Measurements from ENCODE around the gene JMJD8.

JMJD8 gene, protein sequence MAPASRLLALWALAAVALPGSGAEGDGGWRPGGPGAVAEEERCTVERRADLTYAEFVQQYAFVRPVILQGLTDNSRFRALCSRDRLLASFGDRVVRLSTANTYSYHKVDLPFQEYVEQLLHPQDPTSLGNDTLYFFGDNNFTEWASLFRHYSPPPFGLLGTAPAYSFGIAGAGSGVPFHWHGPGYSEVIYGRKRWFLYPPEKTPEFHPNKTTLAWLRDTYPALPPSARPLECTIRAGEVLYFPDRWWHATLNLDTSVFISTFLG

DNA sequence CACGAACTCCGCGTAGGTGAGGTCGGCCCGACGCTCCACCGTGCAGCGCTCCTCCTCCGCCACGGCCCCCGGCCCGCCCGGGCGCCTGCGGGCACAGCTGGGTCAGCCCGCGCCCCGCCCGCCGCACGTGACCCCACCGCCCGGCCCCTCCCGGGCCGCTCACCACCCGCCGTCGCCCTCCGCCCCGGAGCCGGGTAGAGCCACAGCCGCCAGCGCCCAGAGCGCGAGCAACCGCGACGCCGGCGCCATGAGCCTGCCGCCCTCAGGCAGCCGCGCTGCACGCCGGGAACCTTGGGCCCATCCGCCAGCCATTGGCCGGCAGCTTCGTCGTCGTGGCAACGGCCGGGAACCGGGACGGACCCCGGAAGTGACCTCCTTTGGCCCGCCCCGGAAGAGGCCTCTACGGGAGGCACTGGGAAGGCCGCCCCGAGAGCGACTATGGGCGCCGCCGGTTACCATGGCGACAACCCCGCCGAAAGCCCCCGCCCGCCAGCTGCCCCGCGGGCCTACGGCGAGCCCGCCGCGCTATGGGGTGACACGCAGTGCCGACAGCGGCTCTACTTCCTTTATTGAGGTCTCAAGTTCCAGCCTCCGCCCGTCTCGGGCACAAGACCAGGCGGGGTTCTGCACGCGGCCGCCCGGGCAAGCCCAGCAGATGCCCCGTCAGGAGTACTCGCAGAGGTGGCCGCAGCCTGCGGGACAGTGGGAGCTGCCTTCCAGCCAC, at the start of gene JMJD8:
Gene JMJD8 (minus strand): TSS at position 264 of the 724 bp plus-strand sequence. CDS start 15 bp downstream, at position 249.
- peak within 1 kb of the TSS; percentile 85 for H3K4me3 Mint-ChIP-seq
- H3K36me3 Mint-ChIP-seq (ENCODE audit: low read depth): peaks cover 21% of the 10 kb centered on the region
- H3K27me3 Mint-ChIP-seq: no peaks in the 10 kb centered on the region
- no peaks in the 10 kb centered on the region for H3K9me3 Mint-ChIP-seq
- peak within 1 kb of the TSS; percentile 63 for H3K27ac Mint-ChIP-seq
- H3K4me1 Mint-ChIP-seq (ENCODE audit: low read depth): peaks cover 39% of the 10 kb centered on the region

DNA sequence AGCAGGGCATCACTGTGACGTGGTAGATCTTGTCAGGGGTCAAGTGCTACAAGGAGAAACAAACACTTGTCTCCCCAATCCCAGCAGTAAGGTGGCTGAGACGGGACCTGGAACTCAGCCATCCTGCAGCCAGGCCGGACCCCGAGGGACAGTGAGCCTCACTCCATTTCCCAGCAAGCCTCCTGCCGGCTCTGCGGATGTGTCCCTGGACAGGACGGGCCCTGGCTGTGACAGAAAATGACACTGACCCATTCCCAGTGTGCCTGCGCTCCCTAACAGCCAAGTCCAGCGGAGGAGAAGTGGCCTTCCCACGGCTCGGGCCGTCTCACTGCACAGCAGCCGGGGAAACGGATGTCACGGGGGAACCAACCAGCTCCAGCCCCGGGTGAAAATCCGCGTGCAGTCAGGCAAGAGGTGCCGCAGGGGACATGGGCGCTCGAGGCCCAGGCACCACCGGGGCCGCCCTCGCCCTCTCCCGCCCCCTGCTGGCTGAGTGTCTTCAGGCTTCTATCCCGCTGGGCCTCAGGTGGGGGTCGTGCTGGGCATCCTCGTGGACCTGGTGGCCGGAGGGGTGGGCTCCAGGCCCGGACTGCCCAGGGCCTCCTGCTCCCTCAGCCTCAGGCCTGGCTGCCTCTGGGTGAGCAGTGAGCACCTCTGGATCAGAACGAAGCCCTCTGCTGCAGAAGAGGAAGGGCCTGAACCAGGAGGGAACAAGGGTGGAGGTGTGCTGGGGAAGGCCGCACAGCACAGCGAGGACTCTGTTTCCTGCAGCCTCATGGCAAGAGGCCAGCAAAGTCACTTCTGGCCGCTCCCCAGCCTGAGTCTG, 49.5 kb upstream of the JMJD8 start:
- peaks cover 20% of the 10 kb centered on the region for H3K4me1 Mint-ChIP-seq (ENCODE audit: low read depth)
- H3K27ac Mint-ChIP-seq: no peak overlapping the region
- H3K9me3 Mint-ChIP-seq: no peaks in the 10 kb centered on the region
- peaks cover 19% of the 10 kb centered on the region for H3K36me3 Mint-ChIP-seq (ENCODE audit: low read depth)
- no peaks in the 10 kb centered on the region for H3K27me3 Mint-ChIP-seq
- H3K4me3 Mint-ChIP-seq: no peak overlapping the region

DNA sequence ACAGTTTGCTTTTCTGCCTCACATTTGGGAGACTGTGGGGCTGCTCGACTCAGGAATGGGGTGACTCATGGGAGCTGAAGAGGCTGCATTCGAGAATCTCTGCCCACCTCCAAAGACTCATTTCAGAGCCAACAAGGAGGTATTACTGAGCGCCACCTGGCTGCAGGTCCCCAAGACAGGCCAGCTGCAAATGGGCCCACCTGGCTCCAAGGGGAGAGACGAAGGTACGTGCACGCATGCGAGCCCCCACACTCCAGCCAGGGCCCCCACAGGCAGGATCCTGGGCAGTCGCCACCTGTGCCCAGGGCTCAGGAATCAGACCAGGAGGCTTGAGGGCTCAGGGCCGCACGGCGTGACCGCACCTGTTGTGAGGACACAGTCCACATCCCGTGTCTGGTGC, 48.8 kb upstream of the JMJD8 start:
- peaks cover 18% of the 10 kb centered on the region for H3K4me1 Mint-ChIP-seq (ENCODE audit: low read depth)
- no peak overlapping the region for H3K27ac Mint-ChIP-seq

DNA sequence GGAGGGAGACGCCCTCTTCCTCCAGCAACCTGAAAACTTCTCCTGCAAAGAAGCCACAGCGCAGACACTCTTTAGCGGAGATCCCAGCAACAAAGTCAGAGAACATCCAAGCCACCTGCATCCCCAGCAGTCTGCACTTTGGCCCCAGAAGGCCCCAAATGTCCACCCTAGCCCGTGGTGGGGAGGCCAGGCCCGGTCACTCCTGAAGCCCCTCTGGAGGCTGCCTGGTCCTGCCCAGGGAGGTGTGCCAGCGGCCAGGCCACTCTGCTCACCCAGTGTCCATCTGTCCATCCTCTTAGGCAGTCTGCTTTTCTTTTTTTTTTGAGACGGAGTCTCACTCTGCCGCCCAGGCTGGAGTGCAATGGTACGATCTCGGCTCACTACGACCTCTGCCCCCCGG, 48.2 kb upstream of the JMJD8 start:
- no peaks in the 10 kb centered on the region for H3K27me3 Mint-ChIP-seq
- H3K4me1 Mint-ChIP-seq (ENCODE audit: low read depth): peaks cover 15% of the 10 kb centered on the region
- peaks cover 13% of the 10 kb centered on the region for H3K36me3 Mint-ChIP-seq (ENCODE audit: low read depth)
- no peaks in the 10 kb centered on the region for H3K9me3 Mint-ChIP-seq
- no peak overlapping the region for H3K4me3 Mint-ChIP-seq
- no peak overlapping the region for H3K27ac Mint-ChIP-seq

More for the DNA sequence above, 48.8 kb upstream of the JMJD8 start:
- peaks cover 17% of the 10 kb centered on the region for H3K36me3 Mint-ChIP-seq (ENCODE audit: low read depth)
- no peaks in the 10 kb centered on the region for H3K27me3 Mint-ChIP-seq
- H3K4me3 Mint-ChIP-seq: no peak overlapping the region
- H3K9me3 Mint-ChIP-seq: no peaks in the 10 kb centered on the region

DNA sequence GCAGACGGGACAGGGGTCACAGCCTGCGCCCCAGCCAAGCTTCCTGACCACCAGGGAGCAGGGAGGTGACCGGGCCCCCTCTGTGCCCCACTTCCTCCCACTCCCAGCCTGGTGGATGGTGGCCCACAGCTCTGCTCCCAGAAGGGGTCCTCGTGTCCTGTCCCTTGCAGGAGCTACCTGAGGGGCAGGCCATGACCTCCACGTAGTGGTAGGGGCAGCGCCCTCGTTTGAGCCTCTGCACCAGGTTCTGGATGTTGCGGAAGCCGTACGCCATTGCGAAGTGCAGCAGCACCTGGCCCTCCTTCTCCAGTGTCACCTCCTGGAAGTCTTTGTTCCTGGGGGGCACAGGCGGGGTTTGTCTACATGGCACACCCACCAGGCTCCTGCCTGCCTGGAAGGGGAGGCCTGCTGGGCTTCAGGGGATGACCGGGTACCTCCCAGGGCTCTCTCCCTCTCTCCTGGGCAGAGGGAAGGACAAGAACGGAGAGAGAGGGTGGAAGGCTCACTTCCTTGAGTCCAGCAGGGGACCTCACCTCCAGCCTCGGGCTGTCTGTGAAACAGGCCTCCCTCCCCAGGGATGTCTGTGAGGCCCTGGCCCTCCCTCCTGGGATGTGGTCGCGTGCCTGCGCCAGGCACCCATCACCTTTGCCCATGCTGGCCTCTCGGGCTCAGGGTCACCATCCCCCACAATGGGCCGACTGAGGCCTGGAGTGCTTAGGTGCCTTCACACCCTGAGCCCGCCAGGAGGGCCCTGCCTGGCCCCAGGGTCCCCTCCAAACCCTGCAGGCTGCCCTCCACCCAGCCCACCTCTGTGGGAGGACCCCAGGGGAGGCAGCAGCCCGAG, 46.8 kb upstream of the JMJD8 start:
- Mint-ChIP-seq H3K27me3 (no peaks in the 10 kb centered on the region), H3K36me3 (ENCODE audit: low read depth) (peaks cover 9% of the 10 kb centered on the region), H3K9me3 (no peaks in the 10 kb centered on the region), H3K4me1 (ENCODE audit: low read depth) (peaks cover 7% of the 10 kb centered on the region), H3K4me3 (no peak overlapping the region), H3K27ac (no peak overlapping the region)

DNA sequence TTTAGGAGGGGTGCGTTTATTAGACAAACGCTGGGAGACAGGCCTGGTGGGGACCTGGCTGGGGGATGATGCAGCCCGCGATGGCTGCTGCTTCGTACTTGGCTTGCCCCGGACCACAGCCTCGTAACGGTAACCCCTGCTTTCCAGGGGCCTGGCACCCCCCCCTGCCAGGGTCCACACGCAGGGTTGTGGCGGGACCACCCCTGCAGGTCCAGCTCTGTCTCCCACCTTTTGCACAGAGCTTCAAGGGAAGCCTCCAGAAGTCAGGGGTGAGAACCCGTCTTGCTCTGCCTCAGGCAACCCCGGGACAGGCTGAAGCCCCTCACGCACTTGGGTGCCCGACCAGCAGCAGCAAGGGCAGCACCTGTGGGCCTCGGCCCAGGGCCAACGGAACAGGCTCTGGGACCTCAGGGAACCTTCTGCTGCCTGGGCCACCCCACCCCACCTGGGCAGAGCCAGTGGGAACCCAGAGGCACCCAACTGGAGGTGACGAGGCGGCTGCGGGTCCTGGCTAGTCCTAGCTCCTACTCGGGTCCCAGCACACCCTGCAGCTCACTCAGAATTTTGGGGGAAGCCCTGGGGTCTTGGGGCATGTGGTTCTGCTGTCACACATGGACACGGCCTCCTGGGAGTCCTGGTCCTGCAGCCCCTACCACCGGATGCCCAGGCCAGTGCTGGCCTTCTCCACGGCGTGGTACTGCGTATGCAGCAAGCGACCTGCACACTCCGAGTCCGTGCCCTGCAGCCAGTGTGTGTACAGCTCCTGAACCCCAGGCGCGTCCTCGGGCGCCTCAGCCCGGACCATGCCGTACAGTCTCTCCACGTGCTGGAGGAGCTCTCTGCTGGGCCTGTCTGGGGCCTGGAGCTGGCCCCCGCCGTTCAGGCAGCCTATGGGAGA, 45.9 kb upstream of the JMJD8 start:
- H3K36me3 Mint-ChIP-seq (ENCODE audit: low read depth): no peaks in the 10 kb centered on the region
- H3K4me1 Mint-ChIP-seq (ENCODE audit: low read depth): no peaks in the 10 kb centered on the region
- no peaks in the 10 kb centered on the region for H3K9me3 Mint-ChIP-seq
- no peak overlapping the region for H3K27ac Mint-ChIP-seq
- no peaks in the 10 kb centered on the region for H3K27me3 Mint-ChIP-seq
- H3K4me3 Mint-ChIP-seq: no peak overlapping the region

DNA sequence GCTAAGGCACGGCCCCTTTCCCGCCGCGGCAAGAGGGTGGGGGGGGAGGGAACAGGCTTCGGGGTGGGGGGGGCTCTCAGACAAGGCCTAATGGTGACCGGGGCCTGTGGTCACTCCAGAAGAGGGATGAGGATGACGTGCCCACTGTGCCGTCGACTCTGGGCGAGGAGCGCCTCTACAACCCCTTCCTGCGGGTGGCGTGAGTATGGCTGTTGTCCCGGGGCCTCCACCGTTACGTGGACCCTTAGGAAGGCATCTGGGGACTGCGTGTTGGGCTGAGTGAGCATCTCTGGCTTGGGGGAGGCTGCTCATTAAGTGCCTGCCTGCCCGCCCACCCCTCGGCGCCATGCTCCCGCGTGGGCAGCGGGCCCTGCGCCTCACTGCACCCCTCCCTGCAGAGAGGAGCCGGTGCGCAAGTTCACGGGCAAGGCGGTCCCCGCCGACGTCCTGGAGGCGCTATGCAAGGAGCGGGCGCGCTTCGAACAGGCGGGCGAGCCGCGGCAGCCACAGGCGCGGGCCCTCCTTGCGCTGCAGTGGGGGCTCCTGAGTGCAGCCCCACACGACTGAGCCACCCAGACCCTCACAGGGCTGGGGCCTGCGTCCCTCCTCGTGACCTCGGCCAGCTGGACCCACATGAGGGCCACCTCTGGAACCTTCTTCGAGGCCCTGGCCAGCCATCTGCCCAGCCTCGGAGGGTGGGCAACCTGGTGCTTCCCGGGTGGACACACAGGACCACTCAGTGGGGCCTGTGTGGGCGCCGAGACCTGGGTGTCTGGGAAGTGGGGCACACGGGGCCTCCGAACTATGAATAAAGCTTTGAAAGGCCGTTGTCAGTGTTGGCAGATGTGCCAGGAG, 45.0 kb upstream of the JMJD8 start:
- Mint-ChIP-seq H3K4me1 (ENCODE audit: low read depth) (no peaks in the 10 kb centered on the region), H3K9me3 (no peaks in the 10 kb centered on the region), H3K27me3 (no peaks in the 10 kb centered on the region), H3K4me3 (peak overlapping the region; percentile 51), H3K27ac (no peak overlapping the region), H3K36me3 (ENCODE audit: low read depth) (no peaks in the 10 kb centered on the region)

DNA sequence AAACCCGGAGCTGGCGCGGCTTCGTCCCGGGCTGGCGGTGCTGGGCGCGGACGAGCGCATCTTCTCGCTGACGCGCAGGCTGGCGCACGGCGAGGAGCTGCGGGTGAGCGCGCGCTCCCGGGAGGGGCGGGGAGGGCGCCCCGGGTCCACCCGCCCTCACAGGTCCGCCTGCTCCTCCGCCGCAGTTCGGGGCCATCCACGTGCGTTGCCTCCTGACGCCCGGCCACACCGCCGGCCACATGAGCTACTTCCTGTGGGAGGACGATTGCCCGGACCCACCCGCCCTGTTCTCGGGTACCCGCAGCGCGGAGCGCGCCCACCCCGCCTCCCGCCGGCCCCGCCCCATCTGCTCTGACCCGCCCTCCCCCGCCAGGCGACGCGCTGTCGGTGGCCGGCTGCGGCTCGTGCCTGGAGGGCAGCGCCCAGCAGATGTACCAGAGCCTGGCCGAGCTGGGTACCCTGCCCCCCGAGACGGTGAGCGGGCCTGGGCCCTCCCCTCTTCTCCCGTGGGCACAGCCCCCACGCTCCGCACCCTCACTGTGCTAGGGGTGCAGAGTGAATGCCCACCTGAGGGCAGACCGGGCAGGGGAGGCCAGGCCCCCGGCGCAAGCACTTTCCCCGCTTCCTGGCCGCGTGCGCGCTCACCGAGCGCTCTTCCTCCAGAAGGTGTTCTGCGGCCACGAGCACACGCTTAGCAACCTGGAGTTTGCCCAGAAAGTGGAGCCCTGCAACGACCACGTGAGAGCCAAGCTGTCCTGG, 44.2 kb upstream of the JMJD8 start:
- Mint-ChIP-seq H3K9me3 (no peaks in the 10 kb centered on the region), H3K4me1 (ENCODE audit: low read depth) (no peaks in the 10 kb centered on the region), H3K4me3 (peak overlapping the region; percentile 51), H3K36me3 (ENCODE audit: low read depth) (no peaks in the 10 kb centered on the region), H3K27me3 (no peaks in the 10 kb centered on the region), H3K27ac (no peak overlapping the region)

DNA sequence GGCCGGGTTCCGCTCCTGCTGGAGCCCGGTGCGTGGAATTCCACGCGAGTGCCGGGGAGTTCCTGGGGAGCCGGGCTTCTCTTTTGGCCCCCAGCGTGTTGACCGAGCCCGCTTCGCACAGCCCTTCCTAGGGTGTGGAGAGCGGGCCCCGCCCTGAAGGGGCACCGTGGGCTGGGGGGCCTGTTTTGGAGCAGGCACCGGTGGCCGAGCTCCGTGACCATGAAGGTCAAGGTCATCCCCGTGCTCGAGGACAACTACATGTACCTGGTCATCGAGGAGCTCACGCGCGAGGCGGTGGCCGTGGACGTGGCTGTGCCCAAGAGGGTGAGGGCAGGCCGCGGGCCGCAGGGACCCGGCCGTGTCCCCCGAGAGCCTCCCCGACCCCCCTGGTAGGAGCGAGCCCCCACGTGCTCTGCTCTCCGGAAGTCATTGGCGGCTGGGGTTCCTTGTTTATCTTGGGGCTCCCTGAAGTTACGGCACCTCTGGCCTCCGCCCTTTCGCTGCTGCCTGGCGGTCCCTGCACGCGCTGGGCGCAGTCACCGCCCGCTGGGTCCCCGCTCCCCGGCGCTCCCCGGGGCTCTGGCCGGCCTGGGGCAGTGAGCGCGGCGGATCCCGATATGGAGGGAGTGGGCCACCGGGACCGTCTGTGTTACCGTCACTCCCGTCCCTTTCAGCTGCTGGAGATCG, 43.3 kb upstream of the JMJD8 start:
- Mint-ChIP-seq H3K4me1 (ENCODE audit: low read depth) (peaks cover 6% of the 10 kb centered on the region), H3K9me3 (no peaks in the 10 kb centered on the region), H3K36me3 (ENCODE audit: low read depth) (no peaks in the 10 kb centered on the region), H3K4me3 (peak overlapping the region; percentile 70), H3K27ac (no peak overlapping the region), H3K27me3 (no peaks in the 10 kb centered on the region)

DNA sequence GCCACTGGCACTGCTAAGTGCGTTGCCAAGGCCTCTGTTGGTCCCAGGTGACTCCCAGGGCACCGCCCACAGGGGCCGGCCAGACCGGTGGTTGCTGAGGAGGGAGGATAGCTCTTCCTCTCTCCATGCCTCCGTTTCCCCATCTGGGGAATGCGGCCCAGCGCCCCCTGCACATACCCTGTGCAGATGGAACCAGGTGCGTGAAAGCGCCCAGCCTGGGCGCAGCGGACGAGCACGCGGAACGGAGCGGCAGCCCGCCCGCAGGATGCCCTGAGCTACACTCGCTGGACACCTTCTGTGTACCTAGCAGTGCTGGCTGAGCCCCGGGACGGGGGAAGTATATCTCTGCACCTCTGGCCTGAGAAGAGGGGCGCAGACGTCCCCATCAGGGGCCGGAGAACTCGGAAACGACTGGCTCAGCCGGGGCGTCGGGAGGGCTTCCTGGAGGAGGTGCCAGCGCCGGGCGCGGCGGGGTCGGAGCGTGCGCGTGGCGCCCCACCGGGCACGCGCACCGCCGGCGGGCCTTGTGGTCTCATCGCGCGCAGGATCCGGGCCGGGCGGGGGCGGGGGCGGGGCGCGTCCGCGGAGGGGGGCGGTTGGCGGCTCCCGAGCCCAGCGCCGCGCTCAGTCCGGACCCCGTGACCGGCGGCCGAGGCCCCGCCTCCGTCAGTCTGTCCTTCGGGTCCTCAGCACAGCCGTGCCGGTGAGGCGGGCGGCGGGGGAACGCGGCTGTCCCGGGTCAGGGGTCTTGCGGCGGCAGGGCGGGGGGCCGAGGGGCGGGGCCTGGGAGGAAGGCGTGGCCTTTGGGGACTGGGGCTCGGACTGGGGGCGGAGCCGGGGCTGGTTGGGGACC, 42.5 kb upstream of the JMJD8 start, which contains the start of the genes CCDC78 and HAGHL:
Gene CCDC78 (minus strand): TSS at position 6 of the 853 bp plus-strand sequence. CDS start 76 bp downstream, outside the sequence.
Gene HAGHL (plus strand): TSS at position 669 of the 853 bp plus-strand sequence. CDS start 404 bp downstream, outside the sequence.
- no peaks in the 10 kb centered on the region for H3K27me3 Mint-ChIP-seq
- H3K27ac Mint-ChIP-seq: no peak within 1 kb of the TSS
- peak within 1 kb of the TSS; percentile 70 for H3K4me3 Mint-ChIP-seq
- peaks cover 11% of the 10 kb centered on the region for H3K4me1 Mint-ChIP-seq (ENCODE audit: low read depth)
- no peaks in the 10 kb centered on the region for H3K36me3 Mint-ChIP-seq (ENCODE audit: low read depth)
- H3K9me3 Mint-ChIP-seq: no peaks in the 10 kb centered on the region

DNA sequence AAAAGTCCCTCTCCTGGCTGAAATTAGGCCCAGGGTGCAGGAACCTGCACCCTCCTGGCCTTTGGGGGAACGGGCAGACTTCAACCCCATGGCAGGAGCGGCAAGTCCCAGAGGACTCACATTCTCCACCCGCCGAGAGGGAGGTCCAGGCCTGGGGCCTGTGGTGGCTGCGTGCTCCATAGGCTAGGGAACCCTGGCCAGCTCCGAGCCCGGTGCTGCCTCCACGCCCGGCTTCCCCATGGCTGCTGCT, 42.0 kb upstream of the JMJD8 start:
- Mint-ChIP-seq H3K4me1 (ENCODE audit: low read depth) (peaks cover 11% of the 10 kb centered on the region), H3K27ac (no peak overlapping the region), H3K9me3 (no peaks in the 10 kb centered on the region), H3K36me3 (ENCODE audit: low read depth) (no peaks in the 10 kb centered on the region), H3K4me3 (no peak overlapping the region), H3K27me3 (no peaks in the 10 kb centered on the region)

Data from stimulated activated naive CD8-positive, alpha-beta T cell treated with anti-CD3 and anti-CD28 coated beads, Interleukin-15, Interleukin-2, amounts not matched to agents 100 ng/mL and 50 ng/mL, for 24 hours (primary cell).